WI38 (cell line): Measurements from ENCODE around the gene SPAG16.
"Not testable (repeated sequence)": the region's sequence is repeated elsewhere in the genome, so short reads cannot be mapped to it uniquely, and the experiment has no call there.

Source experiments
- H3K4me3 ChIP-seq: 2 replicates; pipeline ENCODE4 v1.5.1; 2011; ENCODE audit warnings: low read depth, mild to moderate bottlenecking, control low read depth, low read length
- CTCF ChIP-seq: IDR thresholded peaks from 2 replicates; pipeline ENCODE4 v1.5.1; 2012; ENCODE audit warnings: low read depth, mild to moderate bottlenecking, control low read depth, low read length

Gene SPAG16

GRCh38 chr2:213266421-213266820 is 17.8 kb upstream of the SPAG16 start:
- TF ChIP-seq CTCF: no peak
- H3K4me3 ChIP-seq: no peak overlapping the region

- no peak overlapping the region for H3K4me3 ChIP-seq
- TF ChIP-seq CTCF: no peak
Observed at GRCh38 chr2:213271947-213272346, 12.3 kb upstream of the SPAG16 start.

- no peak for TF ChIP-seq CTCF
- H3K4me3 ChIP-seq: no peak overlapping the region
Observed at GRCh38 chr2:213274143-213274542, 10.1 kb upstream of the SPAG16 start.

GRCh38 chr2:213275265-213275664 is 9.0 kb upstream of the SPAG16 start:
- H3K4me3 ChIP-seq: no peak overlapping the region
- TF ChIP-seq CTCF: no peak

- H3K4me3 ChIP-seq: not testable (repeated sequence)
Observed at GRCh38 chr2:213277134-213277533, 7.1 kb upstream of the SPAG16 start.

GRCh38 chr2:213279116-213279620 is 5.1 kb upstream of the SPAG16 start:
- H3K4me3 ChIP-seq: no peak overlapping the region
- no peak for TF ChIP-seq CTCF

- no peak for TF ChIP-seq CTCF
- H3K4me3 ChIP-seq: no peak overlapping the region
Observed at GRCh38 chr2:213279971-213280370, 4.3 kb upstream of the SPAG16 start.

GRCh38 chr2:213281156-213281555 is 3.1 kb upstream of the SPAG16 start:
- TF ChIP-seq CTCF: no peak
- no peak overlapping the region for H3K4me3 ChIP-seq
